Loucy (cell line): Measurements from ENCODE around the gene TRPM3.

Source experiments
- H2AFZ ChIP-seq: fragments of 200-600 bp; sonication (generic); 2 replicates; pipeline ENCODE4 v1.6.0; 2016; ENCODE audit warnings: antibody characterized with exemption, mild to moderate bottlenecking, low read length, moderate library complexity
- H3F3A ChIP-seq: fragments of 200-600 bp; 2 replicates; pipeline ENCODE4 v1.6.0; 2016; ENCODE audit warnings: antibody characterized with exemption, low read depth, mild to moderate bottlenecking
- H3K27me3 ChIP-seq: fragments of 200-600 bp; sonication (generic); 2 replicates; pipeline ENCODE4 v1.6.1; 2014; ENCODE audit warnings: low read length, mild to moderate bottlenecking; ENCODE audit not compliant: insufficient read depth, poor library complexity, severe bottlenecking
- H3K36me3 ChIP-seq: fragments of 200-600 bp; sonication (generic); 2 replicates; pipeline ENCODE4 v1.6.1; 2016; ENCODE audit warnings: low read length; ENCODE audit not compliant: insufficient read depth
- H3K4me1 ChIP-seq: fragments of 200-600 bp; sonication (generic); 2 replicates; pipeline ENCODE4 v1.5.1; 2014; ENCODE audit warnings: low read length, mild to moderate bottlenecking; ENCODE audit not compliant: insufficient read depth, poor library complexity, severe bottlenecking
- H3K4me2 ChIP-seq: fragments of 200-600 bp; sonication (generic); 2 replicates; pipeline ENCODE4 v1.6.0; 2014; ENCODE audit warnings: antibody characterized with exemption, low read length, low read depth, mild to moderate bottlenecking; ENCODE audit not compliant: poor library complexity, severe bottlenecking
- H3K4me3 ChIP-seq: fragments of 200-600 bp; sonication (generic); 2 replicates; pipeline ENCODE4 v1.5.1; 2014; ENCODE audit warnings: low read length, mild to moderate bottlenecking, mixed read lengths; ENCODE audit not compliant: poor library complexity, severe bottlenecking
- H3K79me2 ChIP-seq: fragments of 200-600 bp; sonication (generic); 2 replicates; pipeline ENCODE4 v1.6.1; 2014; ENCODE audit warnings: low read length; ENCODE audit not compliant: insufficient read depth
- H3K9ac ChIP-seq: fragments of 200-600 bp; sonication (generic); 2 replicates; pipeline ENCODE4 v1.6.0; 2014; ENCODE audit warnings: mild to moderate bottlenecking, low read depth, low read length, moderate library complexity; ENCODE audit not compliant: poor library complexity, severe bottlenecking
- H3K9me2 ChIP-seq: fragments of 200-600 bp; sonication (generic); replicated peaks from 2 replicates; pipeline ENCODE4 v1.6.1; 2016; ENCODE audit warnings: low read depth, low read length, mixed read lengths
- H3K9me3 ChIP-seq: fragments of 200-600 bp; sonication (generic); 2 replicates; pipeline ENCODE4 v1.6.1; 2014; ENCODE audit warnings: mild to moderate bottlenecking, antibody characterized with exemption, low read length, low read depth; ENCODE audit not compliant: insufficient read depth
- H4K20me1 ChIP-seq: fragments of 200-600 bp; sonication (generic); 2 replicates; pipeline ENCODE4 v1.6.0; 2014; ENCODE audit warnings: antibody characterized with exemption, low read length, mild to moderate bottlenecking; ENCODE audit not compliant: insufficient read depth, poor library complexity, severe bottlenecking
- EZH2phosphoT487 ChIP-seq: fragments of 200-600 bp; IDR thresholded peaks from 2 replicates; pipeline ENCODE4 v1.6.1; 2018; ENCODE audit warnings: antibody characterized with exemption, mild to moderate bottlenecking, moderate library complexity, borderline replicate concordance
- TF ChIP-seq, protein P1 (sequence below): fragments of 200-600 bp; sonication (generic); conservative IDR thresholded peaks from 2 replicates; pipeline ENCODE4 v1.5.1; 2014; ENCODE audit warnings: mild to moderate bottlenecking, antibody characterized with exemption, low read length

The TRPM3 gene

DNA sequence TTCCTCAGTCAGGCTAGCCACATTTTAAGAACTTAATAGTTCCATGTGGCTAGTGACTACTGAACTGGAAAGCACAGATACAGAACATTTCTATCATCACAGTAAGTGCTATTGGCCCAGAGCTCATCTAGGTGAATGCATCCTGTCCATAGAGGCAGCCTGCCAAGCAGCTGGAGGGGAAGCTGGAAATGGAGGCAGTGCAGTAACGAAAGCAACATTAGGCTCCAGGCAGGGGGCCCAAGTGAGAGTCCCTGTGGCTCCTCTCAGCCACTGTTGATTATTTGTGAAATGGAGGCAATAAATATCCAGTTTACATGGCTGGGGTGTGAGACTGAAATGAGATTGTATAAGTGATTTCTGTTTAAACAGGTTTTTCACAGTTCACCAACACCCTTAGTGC lies 479.8 kb downstream of the TRPM3 start:
- Histone ChIP-seq H3K9me2 (no peaks in the 10 kb centered on the region), H4K20me1 (no peaks in the 10 kb centered on the region), H3K4me1 (no peaks in the 10 kb centered on the region), H3F3A (no peaks in the 10 kb centered on the region), H3K36me3 (no peaks in the 10 kb centered on the region), H3K27me3 (no peaks in the 10 kb centered on the region), H3K79me2 (no peaks in the 10 kb centered on the region), H3K9ac (no peak overlapping the region), H3K4me3 (no peak overlapping the region), H2AFZ (no peak overlapping the region), H3K4me2 (no peak overlapping the region), H3K9me3 (no peaks in the 10 kb centered on the region)
- TF ChIP-seq, protein P1, sequence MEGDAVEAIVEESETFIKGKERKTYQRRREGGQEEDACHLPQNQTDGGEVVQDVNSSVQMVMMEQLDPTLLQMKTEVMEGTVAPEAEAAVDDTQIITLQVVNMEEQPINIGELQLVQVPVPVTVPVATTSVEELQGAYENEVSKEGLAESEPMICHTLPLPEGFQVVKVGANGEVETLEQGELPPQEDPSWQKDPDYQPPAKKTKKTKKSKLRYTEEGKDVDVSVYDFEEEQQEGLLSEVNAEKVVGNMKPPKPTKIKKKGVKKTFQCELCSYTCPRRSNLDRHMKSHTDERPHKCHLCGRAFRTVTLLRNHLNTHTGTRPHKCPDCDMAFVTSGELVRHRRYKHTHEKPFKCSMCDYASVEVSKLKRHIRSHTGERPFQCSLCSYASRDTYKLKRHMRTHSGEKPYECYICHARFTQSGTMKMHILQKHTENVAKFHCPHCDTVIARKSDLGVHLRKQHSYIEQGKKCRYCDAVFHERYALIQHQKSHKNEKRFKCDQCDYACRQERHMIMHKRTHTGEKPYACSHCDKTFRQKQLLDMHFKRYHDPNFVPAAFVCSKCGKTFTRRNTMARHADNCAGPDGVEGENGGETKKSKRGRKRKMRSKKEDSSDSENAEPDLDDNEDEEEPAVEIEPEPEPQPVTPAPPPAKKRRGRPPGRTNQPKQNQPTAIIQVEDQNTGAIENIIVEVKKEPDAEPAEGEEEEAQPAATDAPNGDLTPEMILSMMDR: no peak
- TF ChIP-seq EZH2phosphoT487: no peak

DNA sequence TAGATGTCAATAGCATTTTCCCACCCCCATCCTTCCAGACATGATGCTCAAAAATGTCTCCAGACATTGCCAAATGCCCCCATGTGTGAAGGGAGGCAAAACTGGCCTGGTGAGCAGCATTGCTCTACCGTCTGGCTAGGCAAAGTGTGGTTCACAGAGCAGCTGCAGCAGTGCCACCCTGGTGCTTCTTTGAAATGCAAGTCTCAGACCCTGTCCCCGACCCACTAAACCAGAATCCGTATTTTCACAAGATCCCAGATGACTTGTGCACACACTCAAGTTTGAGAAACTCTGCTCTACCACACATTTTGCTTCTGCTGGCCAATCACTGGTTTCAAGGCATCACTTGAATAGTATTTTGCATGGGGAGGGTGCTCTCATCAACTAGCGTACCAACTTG lies 480.4 kb downstream of the TRPM3 start:
- Histone ChIP-seq H3F3A (no peaks in the 10 kb centered on the region), H3K4me1 (no peaks in the 10 kb centered on the region), H4K20me1 (no peaks in the 10 kb centered on the region), H3K79me2 (no peaks in the 10 kb centered on the region), H3K27me3 (no peaks in the 10 kb centered on the region), H2AFZ (no peak overlapping the region), H3K9ac (no peak overlapping the region), H3K4me3 (no peak overlapping the region), H3K9me3 (no peaks in the 10 kb centered on the region), H3K4me2 (no peak overlapping the region), H3K36me3 (no peaks in the 10 kb centered on the region), H3K9me2 (no peaks in the 10 kb centered on the region)
- no peak for TF ChIP-seq EZH2phosphoT487
- TF ChIP-seq, protein P1: no peak

DNA sequence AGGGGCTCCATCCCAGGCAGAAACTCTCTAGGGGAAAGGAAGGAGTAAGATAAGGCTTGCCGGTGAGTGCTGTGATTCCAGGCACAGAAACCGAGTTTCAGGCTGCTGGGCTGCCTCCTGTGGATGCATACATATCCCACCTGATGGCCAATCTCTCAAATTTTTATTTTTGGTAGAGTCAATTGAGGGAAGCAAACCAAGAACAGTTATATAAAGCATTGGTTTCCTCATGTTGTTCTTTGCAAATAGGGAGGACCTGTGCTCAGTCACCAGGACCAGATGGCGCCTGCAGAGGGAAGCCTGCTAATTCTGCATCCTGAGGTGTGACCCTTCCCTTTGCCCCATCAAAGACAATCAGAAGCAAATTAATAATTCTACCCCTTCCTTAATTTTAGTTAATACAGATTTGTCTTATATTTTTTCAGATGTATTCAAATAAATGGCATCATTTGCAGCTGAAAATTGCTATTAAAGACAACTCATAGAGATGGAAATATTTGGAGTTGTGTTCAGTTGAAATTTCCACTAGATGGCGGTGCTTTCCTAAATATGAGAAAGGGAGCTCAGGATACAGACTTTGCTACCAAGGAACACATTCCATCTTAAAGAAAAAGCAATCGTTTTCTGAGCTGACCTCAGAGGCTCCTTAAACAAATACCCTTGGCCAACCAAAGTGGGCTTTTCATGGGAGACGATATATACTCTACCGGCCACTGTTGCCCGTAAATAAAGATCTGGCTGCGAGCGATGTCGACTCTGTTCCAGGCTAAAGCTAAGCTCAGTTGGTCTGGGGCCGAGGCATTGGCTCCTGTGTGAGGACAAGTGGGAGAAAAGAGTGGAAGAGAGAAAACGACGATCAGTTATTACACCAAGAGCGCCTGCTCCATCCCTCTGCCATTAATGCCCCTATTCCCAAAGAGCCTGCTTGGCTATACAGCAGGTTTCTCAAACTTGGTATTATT lies 481.3 kb downstream of the TRPM3 start:
- Histone ChIP-seq H3K4me3 (no peak overlapping the region), H3K4me1 (no peaks in the 10 kb centered on the region), H3K79me2 (no peaks in the 10 kb centered on the region), H3K9me2 (no peaks in the 10 kb centered on the region), H3K9me3 (no peaks in the 10 kb centered on the region), H3K4me2 (no peak overlapping the region), H3K27me3 (no peaks in the 10 kb centered on the region), H3K9ac (no peak overlapping the region), H2AFZ (peak overlapping the region; percentile 66; the same call in 1 of the 2 replicates), H4K20me1 (no peaks in the 10 kb centered on the region), H3K36me3 (no peaks in the 10 kb centered on the region), H3F3A (no peaks in the 10 kb centered on the region)
- TF ChIP-seq, protein P1: peak; percentile 81
- TF ChIP-seq EZH2phosphoT487: no peak
